ENCODE measurements around the gene TLE4. TPM values are rescaled to one million over a fixed set of nuclear protein-coding genes. Genes with fewer than 3 reads are reported as not detected.

The TLE4 gene
- total and polyA plus RNA-seq, 2 donors (not counting 1 experiment from before 2014, with no cell fraction given): 13.5 to 35.0 TPM

- no peak overlapping the region for H3K4me2 ChIP-seq (ENCODE audit: extremely low read depth, insufficient read depth, low read length)
- H2AFZ ChIP-seq (ENCODE audit: low read length): no peak overlapping the region
- TF ChIP-seq, protein P1, sequence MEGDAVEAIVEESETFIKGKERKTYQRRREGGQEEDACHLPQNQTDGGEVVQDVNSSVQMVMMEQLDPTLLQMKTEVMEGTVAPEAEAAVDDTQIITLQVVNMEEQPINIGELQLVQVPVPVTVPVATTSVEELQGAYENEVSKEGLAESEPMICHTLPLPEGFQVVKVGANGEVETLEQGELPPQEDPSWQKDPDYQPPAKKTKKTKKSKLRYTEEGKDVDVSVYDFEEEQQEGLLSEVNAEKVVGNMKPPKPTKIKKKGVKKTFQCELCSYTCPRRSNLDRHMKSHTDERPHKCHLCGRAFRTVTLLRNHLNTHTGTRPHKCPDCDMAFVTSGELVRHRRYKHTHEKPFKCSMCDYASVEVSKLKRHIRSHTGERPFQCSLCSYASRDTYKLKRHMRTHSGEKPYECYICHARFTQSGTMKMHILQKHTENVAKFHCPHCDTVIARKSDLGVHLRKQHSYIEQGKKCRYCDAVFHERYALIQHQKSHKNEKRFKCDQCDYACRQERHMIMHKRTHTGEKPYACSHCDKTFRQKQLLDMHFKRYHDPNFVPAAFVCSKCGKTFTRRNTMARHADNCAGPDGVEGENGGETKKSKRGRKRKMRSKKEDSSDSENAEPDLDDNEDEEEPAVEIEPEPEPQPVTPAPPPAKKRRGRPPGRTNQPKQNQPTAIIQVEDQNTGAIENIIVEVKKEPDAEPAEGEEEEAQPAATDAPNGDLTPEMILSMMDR (conservative IDR thresholded peaks at IDR 0.05 in 1 of 2, IDR thresholded peaks at IDR 0.05 in 1 of 2; ENCODE audit: low read depth in 1 of 2, low read length in 2 of 2): no peak
- no peak for TF ChIP-seq EZH2 (IDR thresholded peaks at IDR 0.05; ENCODE audit: low read length, missing control alignments)
- no peak overlapping the region for H3K27ac ChIP-seq (ENCODE audit: insufficient read depth, low read length)
- H3K4me3 ChIP-seq (replicated peaks in 1 of 4; ENCODE audit: control extremely low read depth in 1 of 4, insufficient read depth in 1 of 4, low read depth in 3 of 4, low read length in 4 of 4): no peak overlapping the region
- no peaks in the 10 kb centered on the region for H3K36me3 ChIP-seq (ENCODE audit: control insufficient read depth, insufficient read depth, low read length)
- no peaks in the 10 kb centered on the region for H3K4me1 ChIP-seq (ENCODE audit: control insufficient read depth, extremely low read depth, insufficient read depth, low read length)
- no peaks in the 10 kb centered on the region for H4K20me1 ChIP-seq (ENCODE audit: control insufficient read depth, extremely low read depth, insufficient read depth, low read length)
- no peaks in the 10 kb centered on the region for H3K9me3 ChIP-seq (ENCODE audit: control insufficient read depth, insufficient read depth, low read depth, low read length)
- no peaks in the 10 kb centered on the region for H3K27me3 ChIP-seq (ENCODE audit: control insufficient read depth, insufficient read depth, low read length)
- no peaks in the 10 kb centered on the region for H3K79me2 ChIP-seq (ENCODE audit: control insufficient read depth, insufficient read depth, low read length)
- H3K9ac ChIP-seq (ENCODE audit: insufficient read depth, low read length): no peak overlapping the region
- DNase-seq (ENCODE audit: low read depth in 2 of 2): peak in 1 of 2 donors; percentile 82
Observed at GRCh38 chr9:79765466-79765865, 193.7 kb downstream of the TLE4 start.

DNA sequence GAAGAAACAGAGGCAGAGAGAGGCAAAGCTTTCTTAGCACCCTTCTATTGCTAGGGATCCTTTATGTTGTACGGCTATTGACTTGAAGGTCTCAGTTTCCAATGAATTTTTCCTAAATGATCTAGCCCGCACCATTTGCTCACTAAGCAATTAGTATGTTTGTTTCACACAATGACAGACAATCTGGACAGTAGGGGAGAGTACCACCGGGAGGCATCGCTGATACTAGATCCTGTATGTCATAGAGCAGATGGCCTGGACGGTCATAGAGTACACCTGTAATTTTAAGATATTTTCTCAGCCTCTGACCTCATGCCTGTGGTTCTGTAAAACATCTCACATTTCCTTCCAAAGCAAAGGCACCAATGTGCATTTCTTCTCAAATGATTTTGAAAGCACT is 194.3 kb downstream of the TLE4 start:
- H3K27me3 ChIP-seq (ENCODE audit: control insufficient read depth, insufficient read depth, low read length): no peaks in the 10 kb centered on the region
- H3K36me3 ChIP-seq (ENCODE audit: control insufficient read depth, insufficient read depth, low read length): no peaks in the 10 kb centered on the region
- no peak for DNase-seq (ENCODE audit: low read depth in 2 of 2)
- no peaks in the 10 kb centered on the region for H3K79me2 ChIP-seq (ENCODE audit: control insufficient read depth, insufficient read depth, low read length)
- no peaks in the 10 kb centered on the region for H3K9me3 ChIP-seq (ENCODE audit: control insufficient read depth, insufficient read depth, low read depth, low read length)
- no peak overlapping the region for H3K9ac ChIP-seq (ENCODE audit: insufficient read depth, low read length)
- TF ChIP-seq EZH2 (IDR thresholded peaks at IDR 0.05; ENCODE audit: low read length, missing control alignments): no peak
- TF ChIP-seq, protein P1 (conservative IDR thresholded peaks at IDR 0.05 in 1 of 2, IDR thresholded peaks at IDR 0.05 in 1 of 2; ENCODE audit: low read depth in 1 of 2, low read length in 2 of 2): no peak
- H4K20me1 ChIP-seq (ENCODE audit: control insufficient read depth, extremely low read depth, insufficient read depth, low read length): no peaks in the 10 kb centered on the region
- no peak overlapping the region for H3K4me3 ChIP-seq (replicated peaks in 1 of 4; ENCODE audit: control extremely low read depth in 1 of 4, insufficient read depth in 1 of 4, low read depth in 3 of 4, low read length in 4 of 4)
- H3K4me1 ChIP-seq (ENCODE audit: control insufficient read depth, extremely low read depth, insufficient read depth, low read length): no peaks in the 10 kb centered on the region
- H3K27ac ChIP-seq (ENCODE audit: insufficient read depth, low read length): no peak overlapping the region
- no peak overlapping the region for H3K4me2 ChIP-seq (ENCODE audit: extremely low read depth, insufficient read depth, low read length)
- no peak overlapping the region for H2AFZ ChIP-seq (ENCODE audit: low read length)

- H2AFZ ChIP-seq (ENCODE audit: low read length): no peak overlapping the region
- no peaks in the 10 kb centered on the region for H3K9me3 ChIP-seq (ENCODE audit: control insufficient read depth, insufficient read depth, low read depth, low read length)
- no peaks in the 10 kb centered on the region for H3K4me1 ChIP-seq (ENCODE audit: control insufficient read depth, extremely low read depth, insufficient read depth, low read length)
- H4K20me1 ChIP-seq (ENCODE audit: control insufficient read depth, extremely low read depth, insufficient read depth, low read length): no peaks in the 10 kb centered on the region
- peak in 1 of 2 donors; percentile 28 for DNase-seq (ENCODE audit: low read depth in 2 of 2)
- H3K79me2 ChIP-seq (ENCODE audit: control insufficient read depth, insufficient read depth, low read length): no peaks in the 10 kb centered on the region
- H3K36me3 ChIP-seq (ENCODE audit: control insufficient read depth, insufficient read depth, low read length): no peaks in the 10 kb centered on the region
- no peak overlapping the region for H3K27ac ChIP-seq (ENCODE audit: insufficient read depth, low read length)
- TF ChIP-seq EZH2 (IDR thresholded peaks at IDR 0.05; ENCODE audit: low read length, missing control alignments): no peak
- TF ChIP-seq, protein P1 (conservative IDR thresholded peaks at IDR 0.05 in 1 of 2, IDR thresholded peaks at IDR 0.05 in 1 of 2; ENCODE audit: low read depth in 1 of 2, low read length in 2 of 2): no peak
- no peak overlapping the region for H3K4me3 ChIP-seq (replicated peaks in 1 of 4; ENCODE audit: control extremely low read depth in 1 of 4, insufficient read depth in 1 of 4, low read depth in 3 of 4, low read length in 4 of 4)
- no peak overlapping the region for H3K4me2 ChIP-seq (ENCODE audit: extremely low read depth, insufficient read depth, low read length)
- H3K27me3 ChIP-seq (ENCODE audit: control insufficient read depth, insufficient read depth, low read length): no peaks in the 10 kb centered on the region
- H3K9ac ChIP-seq (ENCODE audit: insufficient read depth, low read length): no peak overlapping the region
Observed at GRCh38 chr9:79768194-79768593, 196.4 kb downstream of the TLE4 start.
